Breast epithelium (tissue), 4 donors: Measurements from ENCODE around the gene LZTFL1. TPM values are rescaled to one million over a fixed set of nuclear protein-coding genes. Genes with fewer than 3 reads are reported as not detected.

Experiments
- DNase-seq, 2 donors: peaks; one replicate each; pipeline ENCODE4 v3.0.0-alpha.2; 2019; ENCODE audit warnings: low spot score in 2 of 2
- H3K27ac ChIP-seq, 2 donors: fragments of 200-600 bp; sonication (generic) in 1 of 2; one replicate each; pipeline ENCODE4 v1.5.1; 2016 to 2019; ENCODE audit warnings: mild to moderate bottlenecking in 1 of 2
- H3K27me3 ChIP-seq, 2 donors: fragments of 200-600 bp; sonication (generic) in 1 of 2; one replicate each; pipeline versions ENCODE4 v1.5.1 to v1.6.0; 2017 to 2019; ENCODE audit warnings: control low read depth in 1 of 2, mild to moderate bottlenecking in 1 of 2
- H3K36me3 ChIP-seq: fragments of 200-600 bp; one replicate; pipeline ENCODE4 v1.5.1; 2019
- H3K4me1 ChIP-seq, 2 donors: fragments of 200-600 bp; sonication (generic); one replicate each; pipeline ENCODE4 v1.5.1; 2016 to 2019; ENCODE audit warnings: control low read depth in 1 of 2
- H3K4me3 ChIP-seq, 3 donors: fragments of 200-600 bp; sonication (generic); 1 replicate in 2 of 3; 2 replicates in 1 of 3; pipeline ENCODE4 v1.5.1; 2016 to 2019; ENCODE audit warnings: mild to moderate bottlenecking in 3 of 3, moderate library complexity in 2 of 3
- H3K9me3 ChIP-seq, 2 donors: fragments of 200-600 bp; sonication (generic) in 1 of 2; one replicate each; pipeline ENCODE4 v1.5.1; 2016 to 2019; ENCODE audit warnings: control low read depth in 1 of 2
- POLR2A ChIP-seq: fragments of 450-650 bp; IDR thresholded peaks from one replicate; pipeline ENCODE4 v1.6.1; 2016; ENCODE audit warnings: antibody characterized with exemption, mild to moderate bottlenecking, moderate library complexity
- POLR2AphosphoS5 ChIP-seq, 3 donors: sonication (generic); formaldehyde crosslinking; IDR thresholded peaks; one replicate each; pipeline ENCODE4 v1.6.1; 2017; ENCODE audit warnings: antibody characterized with exemption in 3 of 3
- intact Hi-C: fragments of 100-400 bp; cut with DNase I; formaldehyde crosslinking; loops from one replicate; pipeline ENCODE4 v1.15.1; 2023; ENCODE audit warnings: low total_unique reads
- total RNA-seq, 3 donors: library from RNA; depleted of rRNA; stranded (reverse); fragments of >200 nt; gene quantifications; one replicate each; pipeline ENCODE4 v1.1.0, GENCODE V29; 2016
- TF ChIP-seq, protein P1 (sequence below), 3 donors: fragments of 450-650 bp; IDR thresholded peaks; one replicate each; pipeline ENCODE4 v1.5.1; 2016 to 2017; ENCODE audit warnings: antibody characterized with exemption in 3 of 3, mild to moderate bottlenecking in 3 of 3, moderate library complexity in 3 of 3

Gene LZTFL1
- total RNA-seq, 3 donors from 2014 or later = 17.0 to 39.2 (median 22.1) TPM

DNA sequence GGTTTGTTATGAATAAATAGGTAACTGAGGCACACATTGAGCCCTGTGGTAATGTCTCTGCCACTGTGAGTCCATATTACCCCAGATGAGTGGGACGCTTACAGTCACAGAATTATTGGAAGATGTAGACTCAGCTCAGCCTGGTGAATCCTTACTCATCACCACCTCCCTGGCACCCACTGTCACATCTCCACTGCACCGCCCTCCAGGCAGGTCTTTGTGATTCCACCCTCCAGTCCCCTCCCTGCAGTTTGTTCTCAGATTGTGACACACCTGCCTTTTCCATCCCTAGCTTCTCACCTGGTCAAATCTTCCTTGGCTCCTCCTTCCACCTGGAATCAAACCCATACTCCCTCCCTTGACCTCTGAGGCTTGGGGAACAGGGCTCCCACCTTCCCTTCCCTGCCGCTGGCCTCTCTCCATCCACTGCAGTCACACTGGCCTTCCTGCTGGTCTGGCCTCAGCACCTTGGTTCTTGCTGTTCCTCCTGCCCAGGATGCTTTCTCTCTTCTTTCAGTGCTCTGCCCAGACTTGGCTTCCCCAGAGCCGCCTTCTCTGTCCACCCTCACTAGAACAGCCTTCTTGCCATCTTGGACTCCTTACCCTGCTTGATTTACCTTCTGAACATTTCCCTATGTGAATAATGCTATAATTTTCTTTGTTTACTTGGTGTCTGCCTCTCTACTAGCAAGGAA lies 55.0 kb downstream of the LZTFL1 start:
- no peak for DNase-seq
- intact Hi-C loops = no loop called here
- no peak for TF ChIP-seq POLR2A
- no peak for TF ChIP-seq POLR2AphosphoS5 (IDR thresholded peaks at IDR 0.05)
- TF ChIP-seq, protein P1, sequence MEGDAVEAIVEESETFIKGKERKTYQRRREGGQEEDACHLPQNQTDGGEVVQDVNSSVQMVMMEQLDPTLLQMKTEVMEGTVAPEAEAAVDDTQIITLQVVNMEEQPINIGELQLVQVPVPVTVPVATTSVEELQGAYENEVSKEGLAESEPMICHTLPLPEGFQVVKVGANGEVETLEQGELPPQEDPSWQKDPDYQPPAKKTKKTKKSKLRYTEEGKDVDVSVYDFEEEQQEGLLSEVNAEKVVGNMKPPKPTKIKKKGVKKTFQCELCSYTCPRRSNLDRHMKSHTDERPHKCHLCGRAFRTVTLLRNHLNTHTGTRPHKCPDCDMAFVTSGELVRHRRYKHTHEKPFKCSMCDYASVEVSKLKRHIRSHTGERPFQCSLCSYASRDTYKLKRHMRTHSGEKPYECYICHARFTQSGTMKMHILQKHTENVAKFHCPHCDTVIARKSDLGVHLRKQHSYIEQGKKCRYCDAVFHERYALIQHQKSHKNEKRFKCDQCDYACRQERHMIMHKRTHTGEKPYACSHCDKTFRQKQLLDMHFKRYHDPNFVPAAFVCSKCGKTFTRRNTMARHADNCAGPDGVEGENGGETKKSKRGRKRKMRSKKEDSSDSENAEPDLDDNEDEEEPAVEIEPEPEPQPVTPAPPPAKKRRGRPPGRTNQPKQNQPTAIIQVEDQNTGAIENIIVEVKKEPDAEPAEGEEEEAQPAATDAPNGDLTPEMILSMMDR (IDR thresholded peaks at IDR 0.05) = no peak
- Histone ChIP-seq H3K4me1 (no peaks in the 10 kb centered on the region), H3K27ac (no peak overlapping the region), H3K4me3 (no peak overlapping the region), H3K27me3 (no peaks in the 10 kb centered on the region), H3K36me3 (no peaks in the 10 kb centered on the region), H3K9me3 (no peaks in the 10 kb centered on the region)

DNA sequence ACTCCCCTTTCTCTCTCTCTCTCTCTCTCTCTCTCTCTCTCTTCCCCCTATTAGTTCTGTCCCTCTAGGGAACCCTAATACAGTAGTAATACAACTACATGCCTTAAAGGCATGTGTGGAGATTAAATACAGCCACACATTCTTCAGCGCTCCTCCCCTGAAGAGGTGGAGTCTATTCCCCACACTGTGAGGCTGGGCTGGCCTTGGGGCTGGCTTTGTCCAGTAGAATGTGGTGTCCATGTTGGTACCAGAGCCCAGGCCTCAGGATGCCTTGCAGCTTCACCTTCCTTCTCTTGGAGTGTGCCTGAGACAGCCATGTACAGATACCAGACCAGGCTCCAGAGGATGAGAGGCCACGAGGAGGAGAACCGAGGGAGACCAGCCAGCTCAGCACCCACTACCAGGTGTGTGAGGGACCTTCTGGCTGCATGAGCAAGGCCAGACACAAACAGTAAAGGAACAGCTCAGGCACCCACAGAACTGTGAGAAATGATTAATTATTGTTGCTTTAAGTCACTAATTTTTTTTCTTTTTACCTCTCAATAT lies 56.2 kb downstream of the LZTFL1 start:
- H3K27ac ChIP-seq = no peak overlapping the region
- no peaks in the 10 kb centered on the region for H3K27me3 ChIP-seq
- intact Hi-C loops = no loop called here
- DNase-seq = peak in 1 of 2 donors; percentile 11
- H3K9me3 ChIP-seq = no peaks in the 10 kb centered on the region
- no peaks in the 10 kb centered on the region for H3K4me1 ChIP-seq
- TF ChIP-seq POLR2A (no peak), POLR2AphosphoS5 (IDR thresholded peaks at IDR 0.05) (no peak)
- H3K36me3 ChIP-seq = no peaks in the 10 kb centered on the region
- no peak overlapping the region for H3K4me3 ChIP-seq

DNA sequence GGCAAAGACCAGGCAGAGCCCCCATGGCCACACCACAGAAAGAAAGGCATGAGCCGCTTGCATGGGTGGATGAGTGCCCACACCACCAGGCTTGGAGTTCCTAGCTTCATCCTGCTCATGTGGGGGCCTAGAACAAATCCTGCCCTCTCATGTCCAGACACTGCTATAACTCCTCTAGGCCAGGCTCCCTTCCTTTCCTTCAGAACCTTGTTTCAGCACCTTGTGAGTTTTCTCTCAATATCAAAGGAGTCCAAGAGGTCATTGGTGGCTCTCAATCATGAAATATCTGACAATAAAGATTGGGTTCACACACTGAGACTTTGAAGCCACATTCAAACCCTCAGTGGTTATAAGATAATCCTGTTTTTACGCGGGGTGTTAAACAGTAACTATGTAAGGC lies 58.3 kb downstream of the LZTFL1 start:
- no peak for DNase-seq
- no peak overlapping the region for H3K4me3 ChIP-seq
- no peaks in the 10 kb centered on the region for H3K36me3 ChIP-seq
- H3K9me3 ChIP-seq = no peaks in the 10 kb centered on the region
- no peak overlapping the region for H3K27ac ChIP-seq
- H3K27me3 ChIP-seq = no peaks in the 10 kb centered on the region
- intact Hi-C loops = no loop called here
- TF ChIP-seq, protein P1 (IDR thresholded peaks at IDR 0.05) = no peak
- TF ChIP-seq POLR2A (no peak), POLR2AphosphoS5 (IDR thresholded peaks at IDR 0.05) (no peak)
- H3K4me1 ChIP-seq = no peaks in the 10 kb centered on the region

DNA sequence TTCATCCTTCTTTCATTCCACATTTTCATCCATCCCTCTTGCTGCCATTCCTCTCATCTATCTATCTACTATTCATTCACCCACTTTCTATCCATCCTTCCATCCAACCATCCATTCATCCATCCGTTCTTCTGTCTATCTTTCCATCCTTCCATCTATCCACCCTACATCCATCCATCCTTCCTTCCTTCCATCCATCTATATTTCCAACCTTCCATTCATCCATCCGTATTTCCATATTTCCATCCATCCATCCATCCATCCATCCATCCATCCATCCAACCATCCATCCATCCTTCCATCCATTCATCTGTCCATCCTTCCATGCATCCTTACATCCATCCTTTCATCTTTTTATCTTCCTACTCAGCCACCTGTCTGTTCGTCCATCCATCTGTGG lies 59.5 kb downstream of the LZTFL1 start:
- H3K36me3 ChIP-seq = no peaks in the 10 kb centered on the region
- H3K4me1 ChIP-seq = no peaks in the 10 kb centered on the region
- DNase-seq = no peak
- no peak for TF ChIP-seq POLR2A
- no peak for TF ChIP-seq POLR2AphosphoS5 (IDR thresholded peaks at IDR 0.05)
- TF ChIP-seq, protein P1 (IDR thresholded peaks at IDR 0.05) = no peak
- H3K4me3 ChIP-seq = no peak overlapping the region
- H3K27ac ChIP-seq = no peak overlapping the region
- H3K9me3 ChIP-seq = no peaks in the 10 kb centered on the region
- intact Hi-C loops = no loop called here
- no peaks in the 10 kb centered on the region for H3K27me3 ChIP-seq

DNA sequence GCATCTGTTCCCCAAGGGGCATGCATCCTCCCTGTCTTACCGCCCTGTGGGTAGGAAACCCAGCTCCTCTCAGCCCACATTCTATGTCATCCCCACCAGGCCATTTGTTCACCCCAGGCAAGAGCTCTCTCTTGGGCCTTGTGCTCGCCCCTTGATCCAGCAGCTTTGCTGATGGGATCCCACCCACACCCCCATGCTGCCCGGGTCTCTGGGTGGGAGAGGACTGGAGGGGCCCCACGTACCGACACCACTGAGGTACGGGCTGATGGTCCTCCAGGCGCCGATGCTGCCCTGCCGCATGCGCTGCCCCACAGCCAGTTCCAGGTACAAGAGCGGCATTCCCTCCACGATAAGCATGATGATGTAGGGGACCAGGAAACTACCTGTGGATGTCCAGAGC lies 60.1 kb downstream of the LZTFL1 start:
- DNase-seq = peak in 1 of 2 donors; percentile 13
- no peak for TF ChIP-seq POLR2A
- no peak for TF ChIP-seq POLR2AphosphoS5 (IDR thresholded peaks at IDR 0.05)
- TF ChIP-seq, protein P1 (IDR thresholded peaks at IDR 0.05) = no peak
- H3K27me3 ChIP-seq = no peaks in the 10 kb centered on the region
- no peaks in the 10 kb centered on the region for H3K4me1 ChIP-seq
- intact Hi-C loops = no loop called here
- H3K27ac ChIP-seq = no peak overlapping the region
- H3K36me3 ChIP-seq = no peaks in the 10 kb centered on the region
- H3K9me3 ChIP-seq = no peaks in the 10 kb centered on the region
- no peak overlapping the region for H3K4me3 ChIP-seq
